Coronary artery (tissue), 2 donors: ENCODE data around the gene PRKAA1.

Source experiments
- DNase-seq: peaks from one replicate; pipeline ENCODE4 v3.0.0-alpha.2; 2017; ENCODE audit warnings: low spot score
- H3K27ac ChIP-seq, 2 donors: fragments of 200-600 bp; sonication (generic); one replicate each; pipeline ENCODE4 v1.5.1; 2016 to 2019
- H3K4me3 ChIP-seq: fragments of 200-600 bp; sonication (generic); 2 replicates; pipeline ENCODE4 v1.5.1; 2016; ENCODE audit warnings: mild to moderate bottlenecking, moderate library complexity
- CTCF ChIP-seq: fragments of 200-600 bp; sonication (generic); IDR thresholded peaks from one replicate; pipeline ENCODE4 v1.5.1; 2019; ENCODE audit warnings: antibody characterized with exemption

The PRKAA1 gene

GRCh38 chr5:40838086-40838485 is 39.9 kb upstream of the PRKAA1 start:
- H3K4me3 ChIP-seq, result no peak overlapping the region
- no peak for TF ChIP-seq CTCF
- DNase-seq, result no peak
- no peak overlapping the region for H3K27ac ChIP-seq

- Histone ChIP-seq H3K4me3 (peak within 1 kb of the TSS; percentile 77), H3K27ac (peak within 1 kb of the TSS; percentile 81 to 99)
- DNase-seq, result peak; percentile 97
- no peak for TF ChIP-seq CTCF
Observed at GRCh38 chr5:40834849-40835787, 36.9 kb upstream of the PRKAA1 start, which contains the start of gene RPL37. Gene RPL37 (minus strand): TSS chr5:40835222. CDS start chr5:40835185, 37 bp downstream.

GRCh38 chr5:40834391-40834848 is 36.2 kb upstream of the PRKAA1 start:
- no peak for TF ChIP-seq CTCF
- peak overlapping the region; percentile 77 for H3K4me3 ChIP-seq
- H3K27ac ChIP-seq, result peak overlapping the region; percentile 81 to 99
- DNase-seq, result no peak

GRCh38 chr5:40833712-40834229 is 35.6 kb upstream of the PRKAA1 start:
- no peak for TF ChIP-seq CTCF
- Histone ChIP-seq H3K4me3 (peak overlapping the region; percentile 77), H3K27ac (peak overlapping the region; percentile 81 to 99)
- DNase-seq, result no peak

GRCh38 chr5:40832345-40832744 is 34.2 kb upstream of the PRKAA1 start:
- H3K4me3 ChIP-seq, result no peak overlapping the region
- TF ChIP-seq CTCF, result no peak
- no peak for DNase-seq
- no peak overlapping the region for H3K27ac ChIP-seq

GRCh38 chr5:40831346-40832210 is 33.4 kb upstream of the PRKAA1 start:
- no peak for TF ChIP-seq CTCF

More at GRCh38 chr5:40831346-40832210, 33.4 kb upstream of the PRKAA1 start:
- DNase-seq, result no peak
- Histone ChIP-seq H3K27ac (no peak overlapping the region), H3K4me3 (no peak overlapping the region)
